Tibial artery (tissue), 4 donors: ENCODE results near the gene SERPINB4.
"Not testable (repeated sequence)": the region's sequence is repeated elsewhere in the genome, so short reads cannot be mapped to it uniquely, and the experiment has no call there.

Experiments
- DNase-seq, 2 donors: peaks; one replicate each; pipeline ENCODE4 v3.0.0-alpha.2; 2019
- H3K27ac ChIP-seq, 2 donors: fragments of 200-600 bp; sonication (generic) in 1 of 2; 1 replicate in 1 of 2; 2 replicates in 1 of 2; pipeline ENCODE4 v1.5.1; 2018 to 2019; ENCODE audit warnings: mild to moderate bottlenecking in 1 of 2
- H3K27me3 ChIP-seq, 2 donors: fragments of 200-600 bp; sonication (generic) in 1 of 2; one replicate each; pipeline versions ENCODE4 v1.5.1 to v1.6.0; 2016 to 2019
- H3K36me3 ChIP-seq, 3 donors: fragments of 200-600 bp; sonication (generic) in 2 of 3; one replicate each; pipeline ENCODE4 v1.5.1; 2016 to 2019; ENCODE audit warnings: mild to moderate bottlenecking in 2 of 3
- H3K4me1 ChIP-seq, 4 donors: fragments of 200-600 bp; sonication (generic) in 2 of 4; 1 replicate in 3 of 4; 2 replicates in 1 of 4; pipeline ENCODE4 v1.5.1; 2016 to 2019
- H3K4me3 ChIP-seq, 2 donors: fragments of 200-600 bp; sonication (generic) in 1 of 2; 1 replicate in 1 of 2; 2 replicates in 1 of 2; pipeline ENCODE4 v1.5.1; 2018 to 2019; ENCODE audit warnings: mild to moderate bottlenecking in 2 of 2
- H3K9me3 ChIP-seq, 3 donors: fragments of 200-600 bp; sonication (generic) in 1 of 3; one replicate each; pipeline ENCODE4 v1.5.1; 2016 to 2019
- intact Hi-C: fragments of 100-400 bp; cut with DNase I; formaldehyde crosslinking; loops from one replicate; pipeline ENCODE4 v1.15.0; 2023; ENCODE audit warnings: low total_unique reads
- TF ChIP-seq, protein P1 (sequence below), 2 experiments: fragments of 200-600 bp in 1 of 2; fragments of 450-650 bp in 1 of 2; IDR thresholded peaks; one replicate each; pipeline ENCODE4 v1.5.1; 2017 to 2019; ENCODE audit warnings: antibody characterized with exemption in 2 of 2, mild to moderate bottlenecking in 1 of 2, moderate library complexity in 1 of 2

SERPINB4 gene

DNA sequence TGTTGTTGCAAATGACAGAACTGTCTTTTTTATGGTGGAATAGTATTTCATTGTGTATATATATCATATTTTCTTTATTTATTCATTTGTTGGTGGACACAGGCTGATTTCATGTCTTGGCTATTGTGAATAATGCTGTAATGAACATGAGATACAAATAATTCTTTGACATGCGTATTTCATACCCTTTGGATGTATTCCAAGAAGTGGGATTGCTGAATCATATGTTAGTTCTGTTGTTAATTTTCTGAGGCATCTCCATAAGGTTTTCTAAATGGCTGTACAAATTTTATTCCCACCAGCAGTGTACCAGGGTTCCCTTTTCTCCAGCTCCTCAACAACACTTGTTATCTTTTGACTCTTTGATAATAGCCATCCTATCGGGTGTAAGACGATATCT is 6.2 kb upstream of the SERPINB4 start:
- H3K27ac ChIP-seq, intact Hi-C loops, H3K4me3 ChIP-seq, H3K36me3 ChIP-seq, H3K9me3 ChIP-seq, DNase-seq, H3K4me1 ChIP-seq, H3K27me3 ChIP-seq: not testable (repeated sequence)

DNA sequence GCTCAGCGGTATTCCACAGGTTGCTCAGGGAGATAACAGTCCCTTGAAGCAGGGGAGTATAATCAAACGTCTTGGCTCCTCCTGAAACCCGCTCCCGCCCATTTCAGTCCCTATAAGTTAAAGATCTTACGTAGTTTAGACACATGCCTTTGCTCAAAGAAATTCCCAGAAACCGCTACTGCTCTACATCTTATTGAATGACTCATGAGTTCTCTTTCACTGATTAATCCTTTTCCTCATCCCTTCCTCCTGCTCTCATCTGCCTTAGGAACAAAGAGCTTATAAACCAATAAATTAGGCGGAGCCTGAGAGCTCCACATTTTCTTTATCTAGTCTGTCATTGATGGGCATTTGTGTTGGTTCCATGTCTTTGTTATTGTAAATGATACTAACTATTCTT is 4.2 kb upstream of the SERPINB4 start:
- Histone ChIP-seq H3K27me3 (no peaks in the 10 kb centered on the region), H3K36me3 (no peaks in the 10 kb centered on the region), H3K9me3 (no peaks in the 10 kb centered on the region), H3K27ac (no peak overlapping the region), H3K4me3 (no peak overlapping the region), H3K4me1 (no peaks in the 10 kb centered on the region)
- intact Hi-C loops: no loop called here
- TF ChIP-seq, protein P1, sequence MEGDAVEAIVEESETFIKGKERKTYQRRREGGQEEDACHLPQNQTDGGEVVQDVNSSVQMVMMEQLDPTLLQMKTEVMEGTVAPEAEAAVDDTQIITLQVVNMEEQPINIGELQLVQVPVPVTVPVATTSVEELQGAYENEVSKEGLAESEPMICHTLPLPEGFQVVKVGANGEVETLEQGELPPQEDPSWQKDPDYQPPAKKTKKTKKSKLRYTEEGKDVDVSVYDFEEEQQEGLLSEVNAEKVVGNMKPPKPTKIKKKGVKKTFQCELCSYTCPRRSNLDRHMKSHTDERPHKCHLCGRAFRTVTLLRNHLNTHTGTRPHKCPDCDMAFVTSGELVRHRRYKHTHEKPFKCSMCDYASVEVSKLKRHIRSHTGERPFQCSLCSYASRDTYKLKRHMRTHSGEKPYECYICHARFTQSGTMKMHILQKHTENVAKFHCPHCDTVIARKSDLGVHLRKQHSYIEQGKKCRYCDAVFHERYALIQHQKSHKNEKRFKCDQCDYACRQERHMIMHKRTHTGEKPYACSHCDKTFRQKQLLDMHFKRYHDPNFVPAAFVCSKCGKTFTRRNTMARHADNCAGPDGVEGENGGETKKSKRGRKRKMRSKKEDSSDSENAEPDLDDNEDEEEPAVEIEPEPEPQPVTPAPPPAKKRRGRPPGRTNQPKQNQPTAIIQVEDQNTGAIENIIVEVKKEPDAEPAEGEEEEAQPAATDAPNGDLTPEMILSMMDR (IDR thresholded peaks at IDR 0.05): no peak
- DNase-seq: no peak

DNA sequence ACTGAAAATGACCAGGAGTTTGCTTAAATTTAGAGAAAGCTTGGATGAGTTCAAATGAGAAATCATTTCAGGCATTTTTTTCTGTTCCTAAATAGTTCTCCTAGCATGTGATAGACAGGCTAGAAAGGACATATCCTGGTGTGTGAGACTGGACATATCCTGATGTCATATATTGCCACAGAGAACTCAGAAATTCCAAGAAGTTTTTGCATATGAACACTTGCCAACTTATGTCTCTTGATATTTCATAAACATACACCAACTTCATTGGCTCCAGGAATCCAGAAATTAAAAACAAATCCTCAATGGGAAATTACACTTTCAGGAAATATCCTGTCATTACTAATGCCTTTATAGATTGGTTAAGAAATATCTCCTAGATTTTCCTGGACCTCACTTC is 2.9 kb upstream of the SERPINB4 start:
- H3K27ac ChIP-seq: no peak overlapping the region
- intact Hi-C loops: no loop called here
- no peaks in the 10 kb centered on the region for H3K9me3 ChIP-seq
- no peak for DNase-seq
- no peaks in the 10 kb centered on the region for H3K36me3 ChIP-seq
- TF ChIP-seq, protein P1 (IDR thresholded peaks at IDR 0.05): no peak
- H3K4me1 ChIP-seq: no peaks in the 10 kb centered on the region
- H3K27me3 ChIP-seq: no peaks in the 10 kb centered on the region
- no peak overlapping the region for H3K4me3 ChIP-seq

DNA sequence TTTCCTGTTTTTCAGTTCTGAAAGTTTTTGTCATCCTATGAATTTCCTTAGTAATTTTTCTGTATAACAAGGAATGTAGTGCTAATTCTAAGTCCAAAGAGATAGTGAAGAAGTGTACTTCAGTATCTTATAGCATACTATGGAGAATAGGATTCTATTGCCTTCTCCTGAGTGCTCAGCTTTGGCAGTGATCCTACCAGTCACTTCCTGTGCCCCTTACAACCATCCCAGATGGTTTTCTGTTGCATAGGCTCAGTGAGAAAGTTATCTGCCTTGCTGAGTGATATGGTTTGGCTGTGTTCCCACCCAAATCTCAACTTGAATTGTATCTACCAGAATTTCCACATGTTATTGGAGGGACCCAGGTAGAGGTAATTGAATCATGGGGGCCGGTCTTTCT is 638 bp upstream of the SERPINB4 start:
- H3K4me3 ChIP-seq, H3K27ac ChIP-seq, H3K9me3 ChIP-seq, H3K36me3 ChIP-seq, DNase-seq, H3K4me1 ChIP-seq, H3K27me3 ChIP-seq, intact Hi-C loops: not testable (repeated sequence)

DNA sequence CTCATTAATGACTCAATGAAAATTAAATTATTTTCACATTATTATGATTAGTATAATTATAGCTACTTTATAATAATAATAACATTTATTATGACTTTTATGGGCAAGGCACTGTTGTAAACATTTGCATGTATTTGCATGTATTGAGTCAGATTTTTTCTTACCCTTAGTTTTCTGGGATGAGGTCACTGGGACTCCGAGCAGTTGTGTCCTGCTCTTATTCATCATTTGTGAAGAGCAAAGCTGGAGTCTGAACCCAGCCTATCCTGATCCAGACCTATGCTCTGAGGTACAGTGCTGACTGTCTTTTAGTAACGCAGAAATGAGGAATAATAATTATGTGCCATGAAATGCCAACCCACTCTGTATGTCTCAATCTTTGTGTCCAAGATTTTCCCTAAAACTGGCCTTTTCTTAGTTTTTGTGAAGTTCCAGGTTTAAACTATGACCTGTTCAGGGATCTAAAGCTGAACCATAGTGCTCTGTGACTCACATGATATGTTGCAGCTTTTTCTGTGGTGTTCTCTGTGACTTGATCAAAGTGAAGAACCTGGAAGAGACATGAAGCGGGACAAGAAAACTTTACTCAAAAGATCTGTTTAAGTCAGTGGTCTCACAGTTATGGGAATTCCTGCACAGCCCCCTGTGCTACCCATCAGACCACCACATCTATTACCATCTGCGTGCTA is 1.2 kb downstream of the SERPINB4 start:
- H3K9me3 ChIP-seq, H3K4me1 ChIP-seq, H3K36me3 ChIP-seq, H3K27ac ChIP-seq, DNase-seq, H3K4me3 ChIP-seq, intact Hi-C loops, H3K27me3 ChIP-seq: not testable (repeated sequence)

DNA sequence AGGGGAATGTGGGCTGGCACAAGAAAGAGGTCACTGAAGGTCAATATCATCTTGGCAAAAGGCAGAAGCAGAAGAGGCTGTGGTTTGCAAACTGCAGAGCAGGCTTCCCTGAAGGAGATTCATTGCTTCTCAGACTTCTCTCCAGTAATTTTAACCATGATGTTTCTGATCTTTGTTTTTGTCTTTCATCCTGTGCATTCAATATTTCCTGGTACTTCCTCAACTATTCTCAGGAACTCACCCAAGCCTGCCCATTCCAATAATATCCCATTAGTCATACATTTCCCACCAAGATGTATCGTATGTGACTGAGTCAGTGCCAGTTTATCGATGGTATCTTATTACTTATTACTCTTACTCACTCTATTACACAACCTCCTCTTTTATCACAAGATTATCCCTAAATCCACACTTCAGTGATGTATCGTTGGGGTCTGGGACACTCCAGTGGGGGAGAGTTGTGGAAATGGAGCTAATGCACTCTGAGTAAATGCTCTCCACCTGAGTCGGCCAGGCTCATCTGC is 2.8 kb downstream of the SERPINB4 start:
- intact Hi-C loops, DNase-seq: not testable (repeated sequence)

DNA sequence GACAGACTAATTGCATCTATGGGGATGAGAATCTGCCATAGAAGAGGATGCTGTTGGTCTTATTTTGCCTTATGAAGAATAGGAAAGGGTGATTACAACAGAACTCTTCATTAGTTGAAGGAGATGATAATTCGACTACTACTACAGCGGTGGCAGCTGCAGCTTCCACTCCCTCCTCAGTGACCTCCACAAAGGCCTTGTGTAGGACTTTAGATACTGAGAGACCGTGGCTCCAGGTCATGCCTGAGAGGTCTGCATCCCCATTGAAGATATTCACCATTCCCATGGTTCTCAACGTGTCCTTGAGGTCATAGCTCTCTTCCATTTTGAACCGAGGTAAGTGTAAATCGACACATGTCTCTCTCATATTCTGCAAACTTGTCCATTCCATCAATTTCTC is 6.4 kb downstream of the SERPINB4 start:
- no peak for DNase-seq
- Histone ChIP-seq H3K36me3 (no peaks in the 10 kb centered on the region), H3K27ac (no peak overlapping the region), H3K27me3 (no peaks in the 10 kb centered on the region), H3K9me3 (no peaks in the 10 kb centered on the region), H3K4me3 (no peak overlapping the region), H3K4me1 (no peaks in the 10 kb centered on the region)
- TF ChIP-seq, protein P1 (IDR thresholded peaks at IDR 0.05): no peak
- intact Hi-C loops: no loop called here

More for the DNA sequence above, 2.8 kb downstream of the SERPINB4 start:
- H3K4me1 ChIP-seq, H3K36me3 ChIP-seq, H3K27ac ChIP-seq, H3K27me3 ChIP-seq, H3K9me3 ChIP-seq, H3K4me3 ChIP-seq: not testable (repeated sequence)

DNA sequence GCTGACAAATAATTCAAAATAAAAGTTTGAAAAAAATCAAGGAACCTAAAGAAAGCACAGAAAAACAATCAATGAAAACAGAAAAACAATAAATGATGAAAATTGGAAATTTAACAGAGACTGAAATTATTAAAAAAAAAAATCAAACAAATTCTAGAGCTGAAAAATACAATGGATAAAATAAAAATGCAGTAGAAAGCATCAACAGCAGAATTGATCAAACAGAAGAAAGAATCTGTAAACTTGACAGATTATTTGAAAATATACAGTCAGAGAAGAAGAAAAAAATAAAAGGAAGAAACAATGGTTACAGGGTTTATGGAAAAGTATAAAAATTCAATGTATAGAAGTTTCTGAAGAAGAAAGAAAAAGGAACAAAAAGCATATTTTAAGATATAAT is 16.2 kb downstream of the SERPINB4 start:
- no peaks in the 10 kb centered on the region for H3K27me3 ChIP-seq
- H3K27ac ChIP-seq: no peak overlapping the region
- H3K4me1 ChIP-seq: no peaks in the 10 kb centered on the region
- no peak for DNase-seq
- peaks cover 0 to 21% (median 16%) of the 10 kb centered on the region in 3 donors for H3K9me3 ChIP-seq
- TF ChIP-seq, protein P1 (IDR thresholded peaks at IDR 0.05): no peak
- intact Hi-C loops: no loop called here
- no peaks in the 10 kb centered on the region for H3K36me3 ChIP-seq
- no peak overlapping the region for H3K4me3 ChIP-seq
